SU-DHL-6 (cell line): ENCODE results near the gene TMED8.
"Not testable (repeated sequence)": the region's sequence is repeated elsewhere in the genome, so short reads cannot be mapped to it uniquely, and the experiment has no call there.

Experiments used
- H2AFZ ChIP-seq: fragments of 200-600 bp; sonication (generic); 2 replicates; pipeline ENCODE4 v1.6.1; 2014; ENCODE audit warnings: low read depth, mild to moderate bottlenecking, moderate library complexity, mixed read lengths, antibody characterized with exemption, low read length; ENCODE audit not compliant: severe bottlenecking
- H3F3A ChIP-seq: fragments of 200-600 bp; shearing (Covaris generic); 2 replicates; pipeline ENCODE4 v1.6.0; 2016; ENCODE audit warnings: antibody characterized with exemption, mild to moderate bottlenecking; ENCODE audit not compliant: insufficient read depth
- H3K27ac ChIP-seq: fragments of 200-600 bp; sonication (generic); 2 replicates; pipeline ENCODE4 v1.5.1; 2016; ENCODE audit warnings: low read depth, mild to moderate bottlenecking, low read length, moderate library complexity, mixed read lengths
- H3K27me3 ChIP-seq: fragments of 200-600 bp; sonication (generic), shearing (Covaris generic); 2 replicates; pipeline ENCODE4 v1.6.0; 2014; ENCODE audit warnings: mild to moderate bottlenecking, low read length
- H3K36me3 ChIP-seq: fragments of 200-600 bp; sonication (generic); 2 replicates; pipeline ENCODE4 v1.6.1; 2014; ENCODE audit warnings: mild to moderate bottlenecking, low read length, mixed read lengths
- H3K4me2 ChIP-seq: fragments of 300-600, 200-600 bp; shearing (Covaris generic), sonication (generic); 2 replicates; pipeline ENCODE4 v1.6.0; 2014; ENCODE audit warnings: low read length, low read depth, mild to moderate bottlenecking; ENCODE audit not compliant: poor library complexity, severe bottlenecking
- H3K4me3 ChIP-seq: fragments of 200-600 bp; sonication (generic); 2 replicates; pipeline ENCODE4 v1.5.1; 2014; ENCODE audit warnings: antibody characterized with exemption, low read length, mild to moderate bottlenecking, mixed read lengths; ENCODE audit not compliant: insufficient read depth, poor library complexity, severe bottlenecking
- H3K79me2 ChIP-seq: fragments of 200-600 bp; sonication (generic); 2 replicates; pipeline ENCODE4 v1.6.1; 2014; ENCODE audit warnings: mild to moderate bottlenecking, low read length, moderate library complexity; ENCODE audit not compliant: insufficient read depth
- H3K9ac ChIP-seq: fragments of 200-600 bp; sonication (generic); 2 replicates; pipeline ENCODE4 v1.7.0; 2014; ENCODE audit warnings: mild to moderate bottlenecking, low read length
- H3K9me2 ChIP-seq: fragments of 200-600 bp; sonication (generic); replicated peaks from 2 replicates; pipeline ENCODE4 v1.6.1; 2014; ENCODE audit warnings: low read length; ENCODE audit not compliant: insufficient read depth
- H3K9me3 ChIP-seq: fragments of 200-600 bp; sonication (generic); 2 replicates; pipeline ENCODE4 v1.6.1; 2014; ENCODE audit warnings: low read length, mixed read lengths; ENCODE audit not compliant: insufficient read depth
- H4K20me1 ChIP-seq: fragments of 200-600 bp; sonication (generic); 2 replicates; pipeline ENCODE4 v1.6.1; 2014; ENCODE audit warnings: low read depth, mild to moderate bottlenecking, antibody characterized with exemption, low read length, moderate library complexity, mixed read lengths
- CTCF ChIP-seq: fragments of 200-600 bp; sonication (generic); IDR thresholded peaks from one replicate; pipeline ENCODE4 v1.5.1; 2017; ENCODE audit warnings: antibody characterized with exemption, mild to moderate bottlenecking, low read length, moderate library complexity; ENCODE audit not compliant: insufficient read depth, poor library complexity, severe bottlenecking
- EZH2phosphoT487 ChIP-seq: fragments of 200-600 bp; sonication (generic), shearing (Covaris generic); conservative IDR thresholded peaks from 2 replicates; pipeline ENCODE4 v1.6.1; 2018; ENCODE audit warnings: mild to moderate bottlenecking, antibody characterized with exemption, low read length, moderate library complexity, mixed read lengths

The TMED8 gene

DNA sequence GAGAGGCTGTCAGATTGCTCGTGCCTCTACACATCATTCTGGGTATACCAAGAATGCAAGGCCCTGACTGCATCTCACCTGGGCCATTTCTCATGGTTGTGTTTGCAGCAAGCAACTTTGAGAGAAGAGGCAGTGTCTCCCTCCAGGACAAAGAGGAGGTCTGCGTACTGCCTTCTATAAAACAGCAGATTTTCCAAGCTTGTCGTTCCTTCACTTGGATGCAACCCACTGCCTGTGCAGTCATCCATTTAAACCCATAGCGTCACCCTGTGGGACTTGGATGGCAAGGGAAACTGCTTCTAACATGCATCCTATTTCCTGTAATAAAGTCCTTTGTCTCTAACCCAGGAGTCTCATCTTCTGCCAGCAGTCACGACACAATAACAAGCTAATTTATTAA, 57.5 kb downstream of the TMED8 start:
- Histone ChIP-seq H3K36me3 (no peaks in the 10 kb centered on the region), H3K9ac (peak overlapping the region; percentile 67; the same call in 1 of the 2 replicates), H3K4me2 (peak overlapping the region; percentile 82), H3F3A (no peaks in the 10 kb centered on the region), H3K4me3 (no peak overlapping the region), H2AFZ (peak overlapping the region; percentile 62), H3K27me3 (no peaks in the 10 kb centered on the region), H4K20me1 (no peaks in the 10 kb centered on the region), H3K79me2 (peaks cover 6% of the 10 kb centered on the region; the same call in 1 of the 2 replicates), H3K9me2 (no peaks in the 10 kb centered on the region), H3K9me3 (no peaks in the 10 kb centered on the region), H3K27ac (peak overlapping the region; percentile 24; the same call in 1 of the 2 replicates)
- TF ChIP-seq CTCF (no peak), EZH2phosphoT487 (no peak)

DNA sequence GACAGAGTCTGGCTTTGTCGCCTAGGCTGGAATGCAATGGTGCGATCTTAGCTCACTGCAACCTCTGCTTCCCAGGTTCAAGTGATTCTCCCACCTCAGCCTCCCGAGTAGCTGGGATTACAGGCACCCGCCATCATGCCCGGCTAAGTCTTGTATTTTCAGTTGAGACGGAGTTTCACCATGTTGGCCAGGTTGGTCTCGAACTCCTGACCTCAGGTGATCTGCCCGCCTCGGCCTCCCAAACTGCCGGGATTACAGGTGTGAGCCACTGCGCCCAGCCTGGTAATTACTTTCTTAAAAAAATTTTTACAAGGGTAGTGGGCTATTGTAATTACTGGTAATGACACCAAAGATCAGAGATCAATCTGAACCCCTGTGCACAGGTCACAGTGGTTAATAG, 58.1 kb downstream of the TMED8 start:
- not testable (repeated sequence) for H3K9ac ChIP-seq, H3K36me3 ChIP-seq, H4K20me1 ChIP-seq, H3K27me3 ChIP-seq, H3F3A ChIP-seq, H3K4me2 ChIP-seq, H3K27ac ChIP-seq, H3K9me3 ChIP-seq, H3K4me3 ChIP-seq, H2AFZ ChIP-seq, H3K9me2 ChIP-seq, H3K79me2 ChIP-seq

- H3K4me3 ChIP-seq, result no peak overlapping the region
- H3K36me3 ChIP-seq, result no peaks in the 10 kb centered on the region
- TF ChIP-seq CTCF (no peak), EZH2phosphoT487 (no peak)
- H3K9me3 ChIP-seq, result no peaks in the 10 kb centered on the region
- peaks cover 6% of the 10 kb centered on the region; the same call in 1 of the 2 replicates for H3K79me2 ChIP-seq
- no peaks in the 10 kb centered on the region for H3K27me3 ChIP-seq
- no peak overlapping the region for H3K27ac ChIP-seq
- H4K20me1 ChIP-seq, result no peaks in the 10 kb centered on the region
- no peaks in the 10 kb centered on the region for H3F3A ChIP-seq
- H3K9ac ChIP-seq, result no peak overlapping the region
- H3K4me2 ChIP-seq, result no peak overlapping the region
- no peaks in the 10 kb centered on the region for H3K9me2 ChIP-seq
- no peak overlapping the region for H2AFZ ChIP-seq
Observed at GRCh38 chr14:77318006-77318553, 58.8 kb downstream of the TMED8 start.

- H2AFZ ChIP-seq, result no peak overlapping the region
- no peaks in the 10 kb centered on the region for H3K9me3 ChIP-seq
- no peaks in the 10 kb centered on the region for H3K9me2 ChIP-seq
- H3K4me3 ChIP-seq, result no peak overlapping the region
- TF ChIP-seq EZH2phosphoT487, result no peak
- TF ChIP-seq CTCF, result no peak
- no peak overlapping the region for H3K4me2 ChIP-seq
- no peaks in the 10 kb centered on the region for H3F3A ChIP-seq
- no peak overlapping the region for H3K27ac ChIP-seq
- no peaks in the 10 kb centered on the region for H3K36me3 ChIP-seq
- no peak overlapping the region for H3K9ac ChIP-seq
- no peaks in the 10 kb centered on the region for H3K27me3 ChIP-seq
- H3K79me2 ChIP-seq, result no peaks in the 10 kb centered on the region
- no peaks in the 10 kb centered on the region for H4K20me1 ChIP-seq
Observed at GRCh38 chr14:77316872-77317301, 60.0 kb downstream of the TMED8 start.
